ENCODE results near the gene USP5. TPM values are rescaled to one million over a fixed set of nuclear protein-coding genes. Genes with fewer than 3 reads are reported as not detected.
A peak's percentile ranks its signal among the peaks of the same experiment; 100 is the strongest.

USP5 gene
- total and polyA plus RNA-seq, 2 of the 8 experiments (the other 6 are each of a cell fraction or from before 2014, with no cell fraction given), result 66.5 to 148 TPM

DNA sequence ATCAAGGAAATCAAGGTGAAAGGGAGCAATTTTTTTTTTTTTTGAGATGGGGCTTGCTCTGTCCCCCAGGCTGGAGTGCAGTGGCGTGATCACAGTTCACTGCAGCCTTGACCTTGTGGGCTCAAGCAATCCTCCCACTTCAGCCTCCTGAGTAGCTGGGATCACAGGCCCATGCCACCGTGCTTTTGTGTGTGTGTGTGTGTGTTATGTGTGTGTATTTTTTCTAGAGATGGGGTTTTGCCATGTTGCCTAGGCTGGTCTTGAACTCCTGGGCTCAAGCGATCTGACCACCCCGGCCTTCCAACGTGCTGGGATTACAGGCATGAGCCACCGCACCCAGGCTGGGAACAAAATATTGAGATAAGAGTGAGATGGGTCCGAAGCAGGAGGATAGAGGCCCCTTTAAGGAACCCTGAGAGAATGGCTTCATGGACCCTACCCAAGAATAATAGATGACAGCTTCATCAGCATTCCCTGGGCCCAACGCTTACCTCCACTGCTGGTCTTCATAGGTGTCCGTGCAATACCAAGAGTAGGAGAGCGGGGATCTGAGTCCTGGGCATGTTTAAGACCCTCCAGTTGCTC, 1.9 kb upstream of the USP5 start:
- H2BK12ac ChIP-seq (ENCODE audit: low read depth, low read length), result no peak overlapping the region
- CTCF ChIA-PET (ENCODE audit: partially characterized antibody), result interaction anchor here (1.8 to 19.8 kb wide), 3 partner anchors 16 to 294 kb away, joined by 4 to 292 read pairs (median 10); partner anchors contain the start of genes GNB3 and P3H3
- no peak overlapping the region for H4K91ac ChIP-seq (replicated peaks; ENCODE audit: insufficient read length, low read length)
- no peak overlapping the region for H2BK15ac ChIP-seq (ENCODE audit: low read length)
- no peak overlapping the region for H2AK5ac ChIP-seq (ENCODE audit: low read depth, low read length)
- H2BK120ac ChIP-seq (replicated peaks; ENCODE audit: low read depth, low read length), result no peak overlapping the region
- FAIRE-seq (no peak), DNase-seq (ENCODE audit: low read depth in 1 of 2, low spot score in 2 of 2) (no peak)
- 91% methylated on average over 10 of the region's 10 CpGs; no CpG with 5 or more reads in 1 of the 2 experiments for WGBS, 2 experiments (ENCODE audit: extremely low coverage in 1 of 2, insufficient coverage in 1 of 2, insufficient read length in 1 of 2, insufficient replicate concordance in 2 of 2, low coverage in 1 of 2, low lambda C conversion rate in 2 of 2, missing lambda C conversion rate in 1 of 2)
- H3K9ac ChIP-seq (replicated peaks in 1 of 4; ENCODE audit: extremely low read depth in 1 of 4, low read depth in 3 of 4, low read length in 3 of 4), result peak overlapping the region in 1 of 4 experiments; percentile 55; a peak in 3 of 7 replicates
- H4K5ac ChIP-seq (ENCODE audit: insufficient read length, low read depth, low read length), result no peak overlapping the region
- H3K27me3 ChIP-seq (replicated peaks in 1 of 4; ENCODE audit: control insufficient read depth in 3 of 4, extremely low read depth in 1 of 4, insufficient read depth in 3 of 4, low read length in 3 of 4), result no peaks in the 10 kb centered on the region
- no peak overlapping the region for H3K23ac ChIP-seq (ENCODE audit: insufficient read length)
- H2AFZ ChIP-seq (ENCODE audit: low read length), result no peak overlapping the region
- H3K9me3 ChIP-seq (ENCODE audit: insufficient read depth in 2 of 2, low read depth in 1 of 2, low read length in 1 of 2), result no peaks in the 10 kb centered on the region
- H3K79me1 ChIP-seq (ENCODE audit: low read depth, low read length), result peaks cover 2% of the 10 kb centered on the region
- peaks cover 0 to 29% of the 10 kb centered on the region in 2 experiments; a peak in 2 of 4 replicates for H3K79me2 ChIP-seq (ENCODE audit: control insufficient read depth in 1 of 2, insufficient read depth in 2 of 2, low read length in 2 of 2)
- H2BK20ac ChIP-seq (ENCODE audit: low read length), result no peak overlapping the region
- H3K14ac ChIP-seq (ENCODE audit: insufficient read length), result no peak overlapping the region
- no peak overlapping the region for H3K27ac ChIP-seq (ENCODE audit: low read depth, low read length)
- H3K4me1 ChIP-seq (replicated peaks in 1 of 4; ENCODE audit: control insufficient read depth in 3 of 4, insufficient read depth in 4 of 4, low read length in 3 of 4), result peaks cover 0 to 14% (median 3%) of the 10 kb centered on the region in 4 experiments; a peak in 5 of 7 replicates
- peaks cover 0 to 3% of the 10 kb centered on the region in 2 experiments for H4K20me1 ChIP-seq (replicated peaks in 1 of 2; ENCODE audit: control insufficient read depth in 1 of 2, insufficient read depth in 2 of 2, low read length in 2 of 2)
- H3K18ac ChIP-seq (ENCODE audit: extremely low read depth, low read length), result no peak overlapping the region
- no peak overlapping the region for H3K4ac ChIP-seq (replicated peaks; ENCODE audit: insufficient read length, low read depth, low read length)
- H4K8ac ChIP-seq (ENCODE audit: extremely low read depth, insufficient read depth, low read length), result no peak overlapping the region; the same call in 1 of the 2 replicates
- peaks cover 9 to 38% (median 27%) of the 10 kb centered on the region in 4 experiments; a peak in 7 of 8 replicates for H3K36me3 ChIP-seq (ENCODE audit: control insufficient read depth in 2 of 4, insufficient read depth in 4 of 4, low read length in 3 of 4)
- POLR2A ChIA-PET (ENCODE audit: partially characterized antibody), result interaction anchor here (1.0 to 25.7 kb wide), 6 partner anchors 17 to 379 kb away, joined by 3 to 588 read pairs (median 25); partner anchors contain the start of genes C12orf57, GAPDH, GNB3 and GPR162
- peak overlapping the region; percentile 79 to 94 (median 88); a peak in 7 of 8 replicates for H3K4me3 ChIP-seq (ENCODE audit: extremely low read depth in 1 of 4, insufficient read depth in 2 of 4, low read depth in 3 of 4, low read length in 4 of 4)
- peak overlapping the region; percentile 65 to 96 for H3K4me2 ChIP-seq (ENCODE audit: insufficient read depth in 1 of 2, low read depth in 2 of 2, low read length in 2 of 2)
- no peak for TF ChIP-seq ASH2L (IDR thresholded peaks at IDR 0.05; ENCODE audit: low read length)
- no peak for TF ChIP-seq RXRA (IDR thresholded peaks at IDR 0.05; ENCODE audit: insufficient read depth, low read depth, low read length)
- TF ChIP-seq SP2 (IDR thresholded peaks at IDR 0.05; ENCODE audit: low read length), result no peak
- no peak overlapping the region for H3K56ac ChIP-seq (replicated peaks; ENCODE audit: insufficient read length, low read depth, low read length)
- peaks cover 13% of the 10 kb centered on the region for H3K23me2 ChIP-seq (ENCODE audit: low read depth, low read length)
- peak overlapping the region; percentile 60; the same call in 1 of the 2 replicates for H2BK5ac ChIP-seq (ENCODE audit: low read depth, low read length)

All from H1 (cell line).